IPS DF 19.7 (cell line): ENCODE results near the gene IL9R.
"Not testable (repeated sequence)": the region's sequence is repeated elsewhere in the genome, so short reads cannot be mapped to it uniquely, and the experiment has no call there.

Experiments used
- DNase-seq: peaks from one replicate; pipeline ENCODE4 v3.0.0-alpha.2; 2013; ENCODE audit warnings: low read depth, low spot score

Gene IL9R

DNA sequence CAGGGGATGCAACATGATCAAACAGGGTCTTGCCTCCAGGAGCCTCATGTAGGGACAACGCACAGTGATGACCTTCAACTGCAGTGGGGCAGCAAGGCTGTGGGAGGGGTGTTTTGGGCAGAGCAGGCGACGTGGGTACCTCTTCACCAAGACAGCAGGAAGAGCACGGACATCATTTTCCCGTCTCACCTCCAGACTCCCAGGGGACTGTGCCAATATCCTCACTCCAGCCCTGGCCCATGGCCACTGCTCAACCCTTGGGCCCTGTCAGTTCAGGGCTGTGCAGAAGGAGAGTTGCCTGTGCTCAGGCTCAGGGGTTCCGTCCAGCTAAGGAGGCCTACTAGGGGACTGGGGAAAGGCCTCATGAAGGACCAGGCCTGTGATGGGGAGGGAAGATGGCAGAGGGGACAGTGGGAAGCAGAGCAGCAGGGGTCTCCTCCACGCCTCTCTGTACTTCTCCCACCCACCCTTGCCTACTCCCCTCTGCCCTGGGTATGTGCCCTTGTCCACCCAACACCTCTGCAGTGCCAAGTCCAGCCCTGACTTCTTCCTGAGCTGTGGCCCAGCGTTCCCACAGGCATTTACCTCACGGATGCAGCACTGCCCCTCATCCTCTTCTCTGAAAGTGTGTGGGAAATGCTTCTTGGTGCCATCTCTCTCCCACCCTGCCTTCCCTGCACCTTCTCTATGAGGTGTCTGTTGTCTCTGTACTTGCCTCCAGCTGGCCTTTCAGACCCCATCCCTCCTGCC lies 1.4 kb downstream of the IL9R start:
- no peak for DNase-seq

DNA sequence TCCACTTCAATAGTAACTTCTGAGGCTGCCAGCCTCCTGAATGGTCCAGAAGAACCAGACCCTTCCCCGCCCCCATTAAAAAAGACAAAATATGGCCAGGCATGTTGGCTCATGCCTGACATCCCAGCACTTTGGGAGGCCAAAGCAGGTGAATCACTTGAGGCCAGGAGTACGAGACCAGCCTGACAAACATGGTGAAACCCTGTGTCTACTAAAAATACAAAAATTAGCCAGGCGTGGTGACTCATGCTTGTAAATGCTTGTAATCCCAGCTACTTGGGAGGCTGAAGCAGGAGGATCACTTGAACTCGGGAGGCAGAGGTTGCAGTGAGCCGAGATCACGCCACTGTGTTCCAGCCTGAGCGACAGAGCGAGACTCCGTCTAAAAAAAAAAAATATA lies 2.3 kb downstream of the IL9R start:
- DNase-seq: not testable (repeated sequence)

DNA sequence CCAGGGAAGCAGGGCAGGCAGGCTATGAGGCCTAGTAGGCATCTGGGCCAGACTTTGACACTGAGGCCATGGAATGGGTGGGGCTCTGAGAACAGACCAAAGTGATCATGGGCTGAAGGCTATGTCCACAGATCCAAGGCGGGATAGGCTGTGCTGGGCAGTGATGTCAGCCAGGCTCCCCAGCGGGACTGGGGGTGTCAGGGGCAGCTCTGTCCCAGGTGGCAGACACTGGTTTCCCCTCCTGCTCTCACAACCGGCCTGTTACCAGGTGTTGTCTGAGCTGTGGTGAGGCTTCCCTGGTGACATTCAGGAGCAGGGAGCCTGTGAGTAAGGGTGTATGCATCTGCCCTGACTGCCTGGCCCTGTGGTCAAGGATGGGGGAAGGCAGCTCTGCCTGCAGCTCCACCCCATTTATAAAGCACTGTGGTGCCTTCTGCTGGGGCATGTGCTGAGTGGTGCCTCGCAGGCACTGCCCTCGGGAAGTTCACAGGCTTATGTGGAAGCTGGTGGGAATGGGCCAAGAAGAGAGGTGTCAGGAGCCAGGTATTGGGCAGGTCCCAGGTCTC lies 2.9 kb downstream of the IL9R start:
- no peak for DNase-seq

DNA sequence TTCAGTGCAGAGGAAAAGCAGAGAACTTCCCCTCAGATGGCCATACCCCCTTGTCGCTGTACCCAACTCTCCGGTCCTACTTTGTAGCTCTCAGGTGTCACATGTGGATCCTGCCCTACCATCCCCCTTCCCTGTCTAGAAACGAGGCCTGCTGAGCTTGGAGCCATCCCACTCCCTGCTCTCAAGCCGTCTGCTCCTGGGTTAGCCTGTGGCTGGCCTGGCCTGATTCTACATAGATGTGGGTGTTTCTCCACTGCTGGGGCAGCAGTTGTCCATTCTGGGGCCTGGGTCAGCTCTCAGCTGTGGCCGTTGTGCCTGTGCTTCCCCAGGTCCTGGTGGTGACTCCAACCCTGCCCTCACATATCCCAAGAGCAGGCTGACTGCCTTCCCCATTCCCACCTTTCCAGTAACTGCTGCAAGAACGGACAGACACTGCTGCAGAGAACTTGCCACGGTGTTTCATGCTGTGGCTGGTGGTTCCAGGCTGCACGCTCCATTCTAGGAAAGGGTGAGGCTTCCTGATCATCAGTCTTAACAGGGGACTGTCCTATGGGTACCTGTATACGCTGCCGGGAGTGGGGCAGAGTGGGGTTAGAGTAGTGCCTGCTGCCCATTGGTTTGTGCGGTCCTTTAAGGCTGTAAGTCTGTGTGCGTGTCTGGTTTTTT lies 3.6 kb downstream of the IL9R start:
- no peak for DNase-seq

DNA sequence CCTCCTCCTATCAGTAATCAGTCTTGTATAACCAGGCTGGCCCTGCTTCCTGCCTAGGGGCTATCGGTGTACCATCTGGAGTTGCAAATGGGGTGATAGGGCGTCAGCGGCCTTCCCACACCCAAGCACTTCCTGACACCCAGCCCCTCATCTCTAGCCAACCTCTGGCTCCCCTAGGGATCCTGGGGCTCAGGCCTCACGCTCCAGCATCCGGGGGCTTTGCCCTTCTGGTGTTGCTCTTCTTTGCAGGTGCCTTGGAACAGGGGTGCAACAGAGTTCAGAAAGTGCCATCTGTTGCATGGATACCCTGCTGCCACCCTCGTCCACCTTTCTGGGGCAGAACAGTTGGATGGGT lies 4.1 kb downstream of the IL9R start:
- DNase-seq: no peak

DNA sequence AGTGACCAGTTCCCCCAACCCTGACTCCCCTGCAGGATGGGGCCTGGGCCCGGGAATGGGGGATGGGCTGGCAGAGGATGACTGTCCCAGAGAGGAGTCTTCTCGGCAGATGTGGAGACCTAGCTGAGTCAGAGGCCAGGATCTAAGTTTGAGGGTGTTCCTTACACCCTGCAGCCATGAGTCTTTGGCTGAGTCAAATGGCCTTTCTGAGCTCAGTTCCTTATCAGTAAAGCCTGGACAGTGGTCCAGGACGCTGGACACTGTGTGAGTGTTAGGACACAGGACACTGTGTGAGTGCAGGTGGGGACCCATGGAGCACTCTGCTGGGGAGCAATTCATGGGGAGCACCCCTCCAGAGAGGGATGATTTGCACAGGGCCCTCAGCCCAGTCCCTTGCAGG lies 5.0 kb downstream of the IL9R start:
- DNase-seq: no peak

DNA sequence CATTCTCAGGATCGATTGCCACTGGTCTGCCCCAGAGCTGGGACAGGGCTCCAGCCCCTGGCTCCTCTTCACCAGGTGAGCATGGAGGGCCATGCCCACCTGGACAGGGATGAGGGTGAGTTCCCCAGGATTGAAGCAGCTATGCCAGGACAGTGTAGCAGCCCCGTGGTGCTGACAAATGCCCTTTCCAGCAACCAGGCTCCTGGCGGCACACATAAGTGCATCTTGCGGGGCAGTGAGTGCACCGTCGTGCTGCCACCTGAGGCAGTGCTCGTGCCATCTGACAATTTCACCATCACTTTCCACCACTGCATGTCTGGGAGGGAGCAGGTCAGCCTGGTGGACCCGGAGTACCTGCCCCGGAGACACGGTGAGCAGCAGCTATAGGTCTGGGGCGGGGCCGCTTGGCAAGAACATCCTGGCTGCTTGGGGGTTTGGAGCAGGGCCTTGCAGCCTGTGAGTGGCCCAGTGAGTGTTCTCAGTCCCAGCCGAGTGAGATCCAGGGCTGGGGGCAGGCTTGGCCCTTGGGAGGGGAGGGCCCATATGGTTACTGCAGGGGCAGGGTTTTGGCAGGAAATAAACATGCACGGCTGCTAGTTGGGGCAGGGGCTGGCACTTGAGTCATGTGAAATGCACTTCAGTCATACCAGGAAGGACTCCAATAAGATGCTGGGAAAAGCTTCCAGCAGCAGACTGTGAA lies 6.1 kb downstream of the IL9R start:
- no peak for DNase-seq

DNA sequence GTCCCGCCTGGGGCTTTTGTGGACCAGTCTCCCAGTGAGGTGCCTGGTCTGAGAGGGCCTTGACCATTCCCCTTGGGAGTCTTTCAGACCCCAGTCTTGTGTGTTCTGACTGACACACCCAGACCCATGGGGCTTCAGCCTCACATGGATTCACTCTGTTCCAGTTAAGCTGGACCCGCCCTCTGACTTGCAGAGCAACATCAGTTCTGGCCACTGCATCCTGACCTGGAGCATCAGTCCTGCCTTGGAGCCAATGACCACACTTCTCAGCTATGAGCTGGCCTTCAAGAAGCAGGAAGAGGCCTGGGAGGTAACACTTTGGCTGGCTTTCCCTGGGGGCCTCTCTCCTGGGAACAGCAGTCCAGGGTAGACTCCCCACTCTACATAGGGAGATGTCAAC lies 6.8 kb downstream of the IL9R start:
- no peak for DNase-seq

DNA sequence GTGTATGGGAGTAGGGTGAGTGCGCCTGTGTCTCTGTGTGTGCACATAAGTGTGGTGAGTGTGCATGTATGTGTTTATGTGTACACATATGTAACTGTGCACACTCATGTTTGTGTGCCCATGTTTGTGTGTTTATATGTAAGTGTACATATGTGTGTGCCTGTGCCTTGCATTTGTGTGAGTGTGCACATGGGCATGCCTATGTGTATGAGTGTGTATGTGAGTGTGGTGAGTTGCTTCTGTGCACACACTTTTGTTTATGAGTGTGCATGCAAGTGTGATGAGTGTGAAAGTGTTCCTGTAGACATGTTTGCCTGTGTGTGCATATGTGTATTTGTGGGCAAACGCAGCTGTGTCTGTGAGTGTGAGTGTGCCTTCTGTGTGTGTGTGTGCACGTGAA lies 7.2 kb downstream of the IL9R start:
- no peak for DNase-seq

DNA sequence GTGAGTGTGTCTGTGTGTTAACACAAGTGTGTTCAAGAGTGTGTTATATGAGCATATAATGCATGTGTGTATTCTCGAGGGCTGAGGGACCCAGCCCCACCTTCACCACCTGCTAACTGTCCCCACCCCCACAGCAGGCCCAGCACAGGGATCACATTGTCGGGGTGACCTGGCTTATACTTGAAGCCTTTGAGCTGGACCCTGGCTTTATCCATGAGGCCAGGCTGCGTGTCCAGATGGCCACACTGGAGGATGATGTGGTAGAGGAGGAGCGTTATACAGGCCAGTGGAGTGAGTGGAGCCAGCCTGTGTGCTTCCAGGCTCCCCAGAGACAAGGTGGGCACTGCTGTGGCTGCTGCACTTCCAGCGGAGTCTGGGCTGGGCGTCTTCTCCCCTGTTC lies 7.6 kb downstream of the IL9R start:
- no peak for DNase-seq

DNA sequence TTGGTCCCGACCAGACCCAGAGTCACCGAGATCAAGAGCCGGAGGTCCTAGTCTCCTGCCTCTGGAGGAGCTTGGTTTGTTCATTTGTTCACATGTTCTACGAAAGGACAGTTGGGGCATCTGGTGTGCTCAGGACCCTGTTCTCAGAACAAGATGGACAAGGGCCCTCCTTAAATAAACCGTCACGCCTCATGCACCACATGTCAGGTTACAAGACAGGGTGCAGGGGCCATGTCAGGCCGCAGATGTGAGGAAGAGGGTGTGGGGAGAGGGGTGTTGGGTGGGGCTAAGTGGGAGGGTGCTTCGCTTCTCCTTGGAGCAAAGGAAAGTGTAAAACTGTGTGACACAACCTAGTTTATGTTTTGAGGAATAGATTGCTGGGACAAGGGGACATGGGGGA lies 9.0 kb downstream of the IL9R start:
- DNase-seq: not testable (repeated sequence)

DNA sequence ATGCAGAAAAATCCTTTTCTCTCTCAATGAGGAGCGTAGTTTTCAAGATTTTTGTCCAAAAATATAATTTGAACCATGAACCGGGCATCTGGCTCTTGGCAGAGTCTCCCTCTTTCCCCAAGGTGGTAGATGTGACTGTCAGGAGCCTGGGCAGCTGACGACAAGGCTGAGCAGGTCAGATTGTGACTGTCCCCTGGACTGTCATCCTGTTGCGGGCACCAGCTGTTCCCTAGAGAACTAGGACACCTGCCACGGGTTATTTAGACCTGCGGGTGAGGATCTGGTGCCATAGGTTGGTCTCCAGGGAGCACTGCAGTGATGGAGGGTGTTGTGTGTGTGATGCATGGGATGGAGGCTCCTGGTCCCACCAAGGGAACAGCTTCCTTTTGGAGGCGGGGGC lies 10.9 kb downstream of the IL9R start:
- DNase-seq: not testable (repeated sequence)

DNA sequence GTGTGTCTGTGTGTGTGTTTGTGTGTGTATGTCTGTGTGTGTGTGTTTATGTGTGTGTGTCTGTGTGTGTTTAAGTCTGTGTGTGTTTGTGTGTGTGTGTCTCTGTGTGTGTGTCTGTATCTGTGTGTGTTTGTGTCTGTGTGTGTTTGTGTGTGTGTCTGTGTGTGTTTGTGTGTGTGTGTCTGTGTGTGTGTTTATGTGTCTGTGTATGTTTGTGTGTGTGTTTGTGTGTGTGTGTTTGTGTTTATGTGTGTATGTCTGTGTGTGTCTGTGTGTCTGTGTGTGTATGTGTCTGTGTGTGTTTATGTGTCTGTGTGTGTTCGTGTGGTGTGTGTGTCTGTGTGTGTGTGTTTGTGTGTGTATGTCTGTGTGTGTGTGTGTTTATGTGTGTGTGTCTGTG lies 11.4 kb downstream of the IL9R start:
- DNase-seq: no peak

DNA sequence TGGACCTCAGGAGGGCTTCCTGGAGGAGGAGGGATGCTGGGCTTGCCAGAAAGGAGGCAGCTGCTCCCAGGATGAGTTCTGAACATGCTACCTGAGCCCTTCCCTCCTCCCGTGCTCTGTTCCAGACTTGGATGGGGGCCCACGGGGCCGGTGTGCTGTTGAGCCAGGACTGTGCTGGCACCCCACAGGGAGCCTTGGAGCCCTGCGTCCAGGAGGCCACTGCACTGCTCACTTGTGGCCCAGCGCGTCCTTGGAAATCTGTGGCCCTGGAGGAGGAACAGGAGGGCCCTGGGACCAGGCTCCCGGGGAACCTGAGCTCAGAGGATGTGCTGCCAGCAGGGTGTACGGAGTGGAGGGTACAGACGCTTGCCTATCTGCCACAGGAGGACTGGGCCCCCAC lies 12.2 kb downstream of the IL9R start:
- DNase-seq: not testable (repeated sequence)

DNA sequence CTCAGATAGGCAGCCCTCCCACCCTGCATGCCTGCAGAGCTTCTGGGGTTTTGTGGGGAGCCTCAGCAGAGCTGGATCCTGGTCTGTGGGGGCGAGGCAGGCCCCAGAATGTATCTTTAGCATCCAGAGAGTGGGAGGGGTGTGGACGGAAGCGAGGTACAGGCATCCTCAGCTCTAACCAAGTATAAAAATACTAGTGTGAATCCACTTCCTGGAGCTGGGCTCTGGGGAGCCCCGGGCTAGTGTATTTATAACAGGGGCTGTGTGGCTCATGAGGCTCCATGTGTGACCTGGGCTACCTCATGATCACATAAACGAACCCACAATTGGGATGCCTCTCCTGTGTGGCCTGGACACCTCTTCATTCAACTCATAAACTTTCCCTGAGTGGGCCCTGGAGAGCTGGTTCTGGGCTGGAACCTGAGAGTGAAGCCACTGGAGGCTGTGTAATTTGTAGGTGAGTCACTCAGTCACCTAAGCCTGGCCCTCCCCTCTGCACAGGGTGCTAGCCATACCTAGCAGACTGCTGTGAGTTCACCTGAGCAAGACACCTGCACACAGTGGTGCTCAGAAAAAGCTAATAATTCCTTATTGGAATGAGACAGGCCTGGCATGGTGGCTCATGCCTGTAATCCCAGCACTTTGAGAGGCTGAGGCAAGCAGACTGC lies 15.9 kb downstream of the IL9R start:
- DNase-seq: not testable (repeated sequence)

DNA sequence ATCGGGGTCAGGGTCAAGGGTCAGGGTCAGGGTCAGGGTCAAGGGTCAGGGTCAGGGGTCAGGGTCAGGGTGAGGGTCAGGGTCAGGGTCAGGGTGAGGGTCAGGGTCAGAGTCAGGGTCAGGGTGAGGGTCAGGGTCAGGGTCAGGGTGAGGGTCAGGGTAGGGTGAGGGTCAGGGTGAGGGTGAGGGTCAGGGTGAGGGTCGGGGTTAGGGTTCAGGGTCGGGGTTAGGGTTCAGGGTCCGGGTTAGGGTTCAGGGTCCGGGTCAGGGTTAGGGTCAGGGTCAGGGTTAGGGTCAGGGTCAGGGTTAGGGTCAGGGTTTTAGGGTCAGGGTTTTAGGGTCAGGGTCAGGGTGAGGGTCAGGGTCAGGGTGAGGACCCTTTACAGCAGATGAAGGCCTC lies 22.4 kb downstream of the IL9R start:
- not testable (repeated sequence) for DNase-seq

DNA sequence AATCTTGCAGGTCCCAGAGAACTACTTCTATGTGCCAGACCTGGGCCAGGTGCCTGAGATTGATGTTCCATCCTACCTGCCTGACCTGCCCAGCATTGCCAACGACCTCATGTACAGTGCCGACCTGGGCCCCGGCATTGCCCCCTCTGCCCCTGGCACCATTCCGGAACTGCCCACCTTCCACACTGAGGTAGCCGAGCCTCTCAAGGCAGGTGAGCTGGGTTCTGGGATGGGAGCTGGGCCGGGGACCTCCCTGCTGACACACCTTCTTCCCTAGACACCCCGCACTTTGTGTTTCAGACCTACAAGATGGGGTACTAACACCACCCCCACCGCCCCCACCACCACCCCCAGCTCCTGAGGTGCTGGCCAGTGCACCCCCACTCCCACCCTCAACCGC lies 25.5 kb downstream of the IL9R start:
- not testable (repeated sequence) for DNase-seq

DNA sequence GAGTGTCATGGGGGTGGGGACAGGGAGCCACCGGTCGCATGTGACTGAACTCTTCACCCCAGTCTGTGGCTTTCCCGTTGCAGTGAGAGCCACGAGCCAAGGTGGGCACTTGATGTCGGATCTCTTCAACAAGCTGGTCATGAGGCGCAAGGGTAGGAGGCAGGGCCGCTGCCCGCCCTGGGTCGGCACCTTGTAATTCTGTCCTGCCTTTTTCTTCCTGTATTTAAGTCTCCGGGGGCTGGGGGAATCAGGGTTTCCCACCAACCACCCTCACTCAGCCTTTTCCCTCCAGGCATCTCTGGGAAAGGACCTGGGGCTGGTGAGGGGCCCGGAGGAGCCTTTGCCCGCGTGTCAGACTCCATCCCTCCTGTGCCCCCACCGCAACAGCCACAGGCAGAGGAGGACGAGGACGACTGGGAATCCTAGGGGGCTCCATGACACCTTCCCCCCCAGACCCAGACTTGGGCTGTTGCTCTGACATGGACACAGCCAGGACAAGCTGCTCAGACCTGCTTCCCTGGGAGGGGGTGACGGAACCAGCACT lies 27.5 kb downstream of the IL9R start:
- not testable (repeated sequence) for DNase-seq

DNA sequence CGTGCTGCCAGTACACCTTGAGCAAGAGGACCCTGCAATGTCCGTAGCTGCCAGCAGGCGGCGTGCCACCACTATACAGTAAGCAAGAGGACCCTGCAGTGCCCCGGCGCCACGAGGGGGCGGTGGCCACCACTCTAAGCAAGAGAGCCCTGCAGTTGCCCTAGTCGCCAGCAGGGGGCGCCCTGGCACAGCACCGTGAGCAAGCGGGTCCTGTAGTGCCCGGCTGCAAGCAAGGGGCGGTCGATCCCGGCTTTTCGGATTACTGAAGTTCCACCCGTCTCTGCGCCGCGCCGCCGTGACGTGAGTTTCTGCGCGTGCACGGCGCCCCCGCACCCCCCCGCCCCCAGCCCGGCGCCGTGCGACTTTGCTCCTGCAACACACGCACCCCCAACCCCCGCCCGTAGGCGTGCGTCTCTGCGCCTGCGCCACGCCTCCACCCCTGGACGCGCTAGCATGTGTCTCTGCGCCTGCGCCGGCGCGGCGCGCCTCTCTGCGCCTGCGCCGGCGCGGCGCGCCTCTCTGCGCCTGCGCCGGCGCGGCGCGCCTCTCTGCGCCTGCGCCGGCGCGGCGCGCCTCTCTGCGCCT lies 31.2 kb downstream of the IL9R start:
- not testable (repeated sequence) for DNase-seq

DNA sequence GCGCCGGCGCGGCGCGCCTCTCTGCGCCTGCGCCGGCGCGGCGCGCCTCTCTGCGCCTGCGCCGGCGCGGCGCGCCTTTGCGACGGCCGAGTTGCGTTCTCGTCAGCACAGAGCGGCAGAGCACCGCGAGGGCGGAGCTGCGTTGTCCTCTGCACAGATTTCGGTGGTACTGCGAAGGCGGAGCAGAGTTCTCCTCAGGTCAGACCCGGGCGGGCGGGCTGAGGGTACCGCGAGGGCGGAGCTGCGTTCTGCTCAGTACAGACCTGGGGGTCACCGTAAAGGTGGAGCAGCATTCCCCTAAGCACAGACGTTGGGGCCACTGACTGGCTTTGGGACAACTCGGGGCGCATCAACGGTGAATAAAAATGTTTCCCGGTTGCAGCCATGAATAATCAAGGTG lies 31.8 kb downstream of the IL9R start:
- not testable (repeated sequence) for DNase-seq

DNA sequence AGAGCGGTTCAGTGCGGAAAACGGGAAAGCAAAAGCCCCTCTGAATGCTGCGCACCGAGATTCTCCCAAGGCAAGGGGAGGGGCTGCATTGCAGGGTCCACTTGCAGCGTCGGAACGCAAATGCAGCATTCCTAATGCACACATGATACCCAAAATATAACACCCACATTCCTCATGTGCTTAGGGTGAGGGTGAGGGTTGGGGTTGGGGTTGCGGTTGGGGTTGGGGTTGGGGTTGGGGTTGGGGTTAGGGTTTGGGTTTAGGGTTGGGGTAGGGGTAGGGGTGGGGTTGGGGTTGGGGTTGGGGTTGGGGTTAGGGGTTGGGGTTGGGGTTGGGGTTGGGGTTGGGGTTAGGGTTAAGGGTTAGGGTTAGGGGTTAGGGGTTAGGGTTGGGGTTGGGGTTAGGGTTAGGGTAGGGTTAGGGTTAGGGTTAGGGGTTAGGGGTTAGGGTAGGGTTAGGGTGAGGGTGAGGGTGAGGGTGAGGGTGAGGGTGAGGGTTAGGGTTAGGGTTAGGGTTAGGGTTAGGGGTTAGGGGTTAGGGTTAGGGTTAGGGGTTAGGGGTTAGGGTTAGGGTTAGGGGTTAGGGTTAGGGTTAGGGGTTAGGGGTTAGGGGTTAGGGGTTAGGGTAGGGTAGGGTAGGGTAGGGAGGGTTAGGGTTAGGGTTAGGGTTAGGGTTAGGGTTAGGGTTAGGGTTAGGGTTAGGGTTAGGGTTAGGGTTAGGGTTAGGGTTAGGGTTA lies 32.4 kb downstream of the IL9R start:
- not testable (repeated sequence) for DNase-seq
